Measurements from ENCODE around the gene METTL21A. TPM values are rescaled to one million over a fixed set of nuclear protein-coding genes. Genes with fewer than 3 reads are reported as not detected.

Gene METTL21A
- total and polyA plus RNA-seq, 2 of the 13 experiments (the other 11 are each of a cell fraction or from before 2014, with no cell fraction given), result 42.4 to 61.2 TPM

- no peak for TF ChIP-seq KLF16 (CRISPR knock-in tag; IDR thresholded peaks at IDR 0.05)
- TF ChIP-seq ATF3 (CRISPR knock-in tag; IDR thresholded peaks at IDR 0.05), result no peak
- no peak for TF ChIP-seq NRL (CRISPR knock-in tag; IDR thresholded peaks at IDR 0.05; ENCODE audit: borderline replicate concordance)
- TF ChIP-seq JDP2 (CRISPR knock-in tag; IDR thresholded peaks at IDR 0.05; ENCODE audit: borderline replicate concordance), result no peak
- TF ChIP-seq PHF8 (CRISPR knock-in tag; IDR thresholded peaks at IDR 0.05), result no peak
Measured at GRCh38 chr2:207630491-207630890, 5.3 kb upstream of the METTL21A start (continued).

GRCh38 chr2:207629553-207629952 is 4.4 kb upstream of the METTL21A start:
- intact Hi-C loops (cut with micrococcal nuclease; ENCODE audit: unreplicated experiment), result loop anchor here (5.0 to 10.0 kb wide), 3 partner anchors 63 to 443 kb away; no protein-coding TSS in a partner anchor
- H4K20me1 ChIP-seq (ENCODE audit: insufficient read depth, low read length), result no peaks in the 10 kb centered on the region
- DNase-seq (ENCODE audit: low spot score), result no peak
- no peak overlapping the region for H3K4me2 ChIP-seq (ENCODE audit: low read depth, low read length)
- 33% methylated on average over 1 of the region's 1 CpG for WGBS (ENCODE audit: low lambda C conversion rate)
- H3K79me2 ChIP-seq (ENCODE audit: insufficient read depth, low read length), result no peaks in the 10 kb centered on the region
- H3K4me1 ChIP-seq (ENCODE audit: insufficient read depth, low read length), result peaks cover 47% of the 10 kb centered on the region
- POLR2A ChIA-PET, result no interaction called here
- no peaks in the 10 kb centered on the region for H3K9me3 ChIP-seq (ENCODE audit: low read length)
- no peak for FAIRE-seq
- no peak overlapping the region for H3K9ac ChIP-seq (ENCODE audit: insufficient read depth, low read depth, low read length)
- H3K4me3 ChIP-seq (replicated peaks in 1 of 3; ENCODE audit: insufficient read depth in 1 of 3, low read depth in 2 of 3, low read length in 3 of 3), result no peak overlapping the region
- TF ChIP-seq SCMH1 (CRISPR knock-in tag; IDR thresholded peaks at IDR 0.05; ENCODE audit: borderline replicate concordance) (no peak), AKNA (CRISPR knock-in tag; IDR thresholded peaks at IDR 0.05; ENCODE audit: borderline replicate concordance) (no peak), ZNF629 (CRISPR knock-in tag; conservative IDR thresholded peaks at IDR 0.05) (no peak)
- TF ChIP-seq, protein P1, sequence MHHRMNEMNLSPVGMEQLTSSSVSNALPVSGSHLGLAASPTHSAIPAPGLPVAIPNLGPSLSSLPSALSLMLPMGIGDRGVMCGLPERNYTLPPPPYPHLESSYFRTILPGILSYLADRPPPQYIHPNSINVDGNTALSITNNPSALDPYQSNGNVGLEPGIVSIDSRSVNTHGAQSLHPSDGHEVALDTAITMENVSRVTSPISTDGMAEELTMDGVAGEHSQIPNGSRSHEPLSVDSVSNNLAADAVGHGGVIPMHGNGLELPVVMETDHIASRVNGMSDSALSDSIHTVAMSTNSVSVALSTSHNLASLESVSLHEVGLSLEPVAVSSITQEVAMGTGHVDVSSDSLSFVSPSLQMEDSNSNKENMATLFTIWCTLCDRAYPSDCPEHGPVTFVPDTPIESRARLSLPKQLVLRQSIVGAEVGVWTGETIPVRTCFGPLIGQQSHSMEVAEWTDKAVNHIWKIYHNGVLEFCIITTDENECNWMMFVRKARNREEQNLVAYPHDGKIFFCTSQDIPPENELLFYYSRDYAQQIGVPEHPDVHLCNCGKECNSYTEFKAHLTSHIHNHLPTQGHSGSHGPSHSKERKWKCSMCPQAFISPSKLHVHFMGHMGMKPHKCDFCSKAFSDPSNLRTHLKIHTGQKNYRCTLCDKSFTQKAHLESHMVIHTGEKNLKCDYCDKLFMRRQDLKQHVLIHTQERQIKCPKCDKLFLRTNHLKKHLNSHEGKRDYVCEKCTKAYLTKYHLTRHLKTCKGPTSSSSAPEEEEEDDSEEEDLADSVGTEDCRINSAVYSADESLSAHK (CRISPR knock-in tag; IDR thresholded peaks at IDR 0.05; ENCODE audit: borderline replicate concordance), result no peak
- no TSS peak for BruUV-seq (replicated peaks)
- no peaks in the 10 kb centered on the region for H3K36me3 ChIP-seq (replicated peaks in 1 of 2; ENCODE audit: control insufficient read depth in 1 of 2, insufficient read depth in 2 of 2, low read length in 2 of 2)
- H3K27ac ChIP-seq (ENCODE audit: extremely low read length, insufficient read depth, low read length), result no peak overlapping the region
- in situ Hi-C loops (cut with HindIII; ENCODE audit: extremely low pct_ligation_motif_present, low pct_unique_long_range_greater_than_20kb), result loop anchor here (5.0 to 10.0 kb wide), 3 partner anchors 83 to 403 kb away; partner anchors contain the start of gene CCNYL1
- no peak for ATAC-seq
- H2AFZ ChIP-seq (ENCODE audit: low read length), result no peak overlapping the region
- CTCF ChIA-PET (ENCODE audit: low intra/inter-chr PET ratio, low total read pairs), result no interaction called here
- H3K27me3 ChIP-seq (ENCODE audit: control insufficient read depth in 1 of 2, insufficient read depth in 2 of 2, low read length in 2 of 2), result no peaks in the 10 kb centered on the region; a peak in 1 of 5 replicates

Measured in HepG2 (cell line).